ENCODE results near the gene ETV2. TPM values are rescaled to one million over a fixed set of nuclear protein-coding genes. Genes with fewer than 3 reads are reported as not detected.

ETV2 gene
- polyA plus RNA-seq, 1 donor (not counting 4 experiments of a cell fraction or from before 2014, with no cell fraction given): 0.43 TPM

DNA sequence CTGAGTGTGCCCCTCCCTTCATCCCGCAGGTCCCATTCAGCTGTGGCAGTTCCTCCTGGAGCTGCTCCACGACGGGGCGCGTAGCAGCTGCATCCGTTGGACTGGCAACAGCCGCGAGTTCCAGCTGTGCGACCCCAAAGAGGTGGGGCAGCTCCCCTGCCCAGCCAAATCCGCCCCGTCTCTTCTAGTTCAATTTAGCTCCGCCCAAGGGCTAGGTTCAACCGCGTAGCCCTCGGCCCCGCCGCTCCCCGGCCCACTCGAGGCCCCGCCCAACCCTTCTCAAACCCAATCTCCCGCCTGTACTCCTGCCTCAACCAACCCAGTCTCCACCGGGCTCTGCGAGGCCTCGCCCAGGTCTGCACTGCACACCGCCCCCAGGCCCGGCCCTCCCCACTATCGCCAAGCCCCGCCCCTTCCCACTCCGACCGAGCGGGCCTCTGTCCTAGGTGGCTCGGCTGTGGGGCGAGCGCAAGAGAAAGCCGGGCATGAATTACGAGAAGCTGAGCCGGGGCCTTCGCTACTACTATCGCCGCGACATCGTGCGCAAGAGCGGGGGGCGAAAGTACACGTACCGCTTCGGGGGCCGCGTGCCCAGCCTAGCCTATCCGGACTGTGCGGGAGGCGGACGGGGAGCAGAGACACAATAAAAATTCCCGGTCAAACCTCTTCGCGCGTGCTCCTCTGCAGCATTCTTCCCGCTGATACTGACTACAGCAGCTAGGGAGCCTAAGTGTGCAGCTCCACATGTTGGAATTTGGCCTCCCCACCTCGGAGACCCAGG, 2.9 kb downstream of the ETV2 start:
- dilution Hi-C loops (cut with MboI; ENCODE audit: extremely low pct_ligation_motif_present, low sequenced_read_pairs): no loop called here
- peaks cover 13% of the 10 kb centered on the region for H3K79me2 ChIP-seq (ENCODE audit: control insufficient read depth, insufficient read depth, low read length)
- FAIRE-seq: no peak

DNA sequence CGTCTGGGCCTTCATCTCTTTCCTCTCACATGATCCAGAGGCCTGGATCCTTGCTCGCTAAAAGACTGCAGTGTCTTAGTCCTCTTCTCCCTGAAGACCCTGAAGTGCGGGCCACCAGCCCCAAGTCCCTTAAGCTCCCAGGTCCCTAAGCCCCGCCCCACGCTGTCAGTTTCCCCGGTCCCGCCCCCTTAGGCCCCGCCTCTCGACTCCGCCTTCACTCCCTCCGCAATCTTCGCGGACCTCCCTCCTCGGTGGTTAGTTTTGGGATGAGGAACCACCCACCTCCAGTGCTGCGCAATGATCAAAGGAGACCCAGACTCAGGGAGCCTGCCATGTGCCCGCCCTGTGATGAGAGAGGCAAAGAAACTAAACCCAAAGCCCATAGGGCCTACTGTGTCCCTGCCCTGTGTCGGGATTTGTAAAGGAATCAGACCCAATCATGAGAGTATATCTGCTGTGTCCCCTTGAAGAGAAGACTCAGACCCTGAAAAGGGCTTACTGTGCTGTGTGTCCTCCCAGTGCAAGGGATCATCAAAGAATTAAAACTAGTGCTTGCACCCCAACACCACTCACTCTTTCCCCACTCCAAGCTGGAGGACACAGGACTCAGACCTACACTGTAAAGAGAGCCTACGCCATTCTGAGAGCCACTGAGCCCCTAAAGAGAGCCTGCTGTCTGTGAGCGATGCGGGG, 3.6 kb downstream of the ETV2 start:
- no peak for FAIRE-seq
- peak overlapping the region; percentile 46 for H3K27ac ChIP-seq (ENCODE audit: control insufficient read depth, insufficient read depth, low read length)
- peak overlapping the region; percentile 60 for H3K9ac ChIP-seq (ENCODE audit: control insufficient read depth, extremely low read depth, insufficient read depth, low read length)

More for the DNA sequence above, 2.9 kb downstream of the ETV2 start:
- no peaks in the 10 kb centered on the region for H4K20me1 ChIP-seq (ENCODE audit: control insufficient read depth, extremely low read depth, insufficient read depth, low read length)
- DNase-seq (ENCODE audit: low read depth, low spot score): no peak
- peak overlapping the region; percentile 76 for H3K9ac ChIP-seq (ENCODE audit: control insufficient read depth, extremely low read depth, insufficient read depth, low read length)
- H3K4me3 ChIP-seq (ENCODE audit: control insufficient read depth in 2 of 3, extremely low read depth in 1 of 3, insufficient read depth in 2 of 3, low read depth in 1 of 3, low read length in 3 of 3): peak overlapping the region; percentile 41 to 80 (median 78)
- no peak for TF ChIP-seq EZH2 (IDR thresholded peaks at IDR 0.05; ENCODE audit: low read length)
- TF ChIP-seq, protein P1, sequence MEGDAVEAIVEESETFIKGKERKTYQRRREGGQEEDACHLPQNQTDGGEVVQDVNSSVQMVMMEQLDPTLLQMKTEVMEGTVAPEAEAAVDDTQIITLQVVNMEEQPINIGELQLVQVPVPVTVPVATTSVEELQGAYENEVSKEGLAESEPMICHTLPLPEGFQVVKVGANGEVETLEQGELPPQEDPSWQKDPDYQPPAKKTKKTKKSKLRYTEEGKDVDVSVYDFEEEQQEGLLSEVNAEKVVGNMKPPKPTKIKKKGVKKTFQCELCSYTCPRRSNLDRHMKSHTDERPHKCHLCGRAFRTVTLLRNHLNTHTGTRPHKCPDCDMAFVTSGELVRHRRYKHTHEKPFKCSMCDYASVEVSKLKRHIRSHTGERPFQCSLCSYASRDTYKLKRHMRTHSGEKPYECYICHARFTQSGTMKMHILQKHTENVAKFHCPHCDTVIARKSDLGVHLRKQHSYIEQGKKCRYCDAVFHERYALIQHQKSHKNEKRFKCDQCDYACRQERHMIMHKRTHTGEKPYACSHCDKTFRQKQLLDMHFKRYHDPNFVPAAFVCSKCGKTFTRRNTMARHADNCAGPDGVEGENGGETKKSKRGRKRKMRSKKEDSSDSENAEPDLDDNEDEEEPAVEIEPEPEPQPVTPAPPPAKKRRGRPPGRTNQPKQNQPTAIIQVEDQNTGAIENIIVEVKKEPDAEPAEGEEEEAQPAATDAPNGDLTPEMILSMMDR (optimal IDR thresholded peaks at IDR 0.05 in 1 of 3, IDR thresholded peaks at IDR 0.05 in 1 of 3, conservative IDR thresholded peaks at IDR 0.05 in 1 of 3; ENCODE audit: extremely low read depth in 1 of 3, insufficient read depth in 2 of 3, low read length in 3 of 3): no peak
- H3K4me2 ChIP-seq (ENCODE audit: control insufficient read depth, extremely low read depth, insufficient read depth, low read depth, low read length): peak overlapping the region; percentile 96
- H3K4me1 ChIP-seq (ENCODE audit: control insufficient read depth, extremely low read depth, insufficient read depth, low read length): peaks cover 19% of the 10 kb centered on the region
- peak overlapping the region; percentile 90 for H2AFZ ChIP-seq (ENCODE audit: control insufficient read depth, low read length)
- peak overlapping the region; percentile 71 for H3K27ac ChIP-seq (ENCODE audit: control insufficient read depth, insufficient read depth, low read length)
- H3K9me1 ChIP-seq (ENCODE audit: control insufficient read depth, extremely low read depth, insufficient read depth, low read length): no peaks in the 10 kb centered on the region
- H3K36me3 ChIP-seq (ENCODE audit: control insufficient read depth in 2 of 2, extremely low read depth in 1 of 2, insufficient read depth in 2 of 2, low read length in 2 of 2): no peaks in the 10 kb centered on the region
- H3K27me3 ChIP-seq (ENCODE audit: control insufficient read depth, extremely low read depth, insufficient read depth, low read length): no peaks in the 10 kb centered on the region
- no peaks in the 10 kb centered on the region for H3K9me3 ChIP-seq (ENCODE audit: control insufficient read depth, low read depth, low read length)

More for the DNA sequence above, 3.6 kb downstream of the ETV2 start:
- TF ChIP-seq, protein P1 (optimal IDR thresholded peaks at IDR 0.05 in 1 of 3, IDR thresholded peaks at IDR 0.05 in 1 of 3, conservative IDR thresholded peaks at IDR 0.05 in 1 of 3; ENCODE audit: extremely low read depth in 1 of 3, insufficient read depth in 2 of 3, low read length in 3 of 3): no peak
- no peak for TF ChIP-seq EZH2 (IDR thresholded peaks at IDR 0.05; ENCODE audit: low read length)
- Histone ChIP-seq H2AFZ (ENCODE audit: control insufficient read depth, low read length) (peak overlapping the region; percentile 84), H4K20me1 (ENCODE audit: control insufficient read depth, extremely low read depth, insufficient read depth, low read length) (no peaks in the 10 kb centered on the region), H3K79me2 (ENCODE audit: control insufficient read depth, insufficient read depth, low read length) (peaks cover 19% of the 10 kb centered on the region), H3K4me3 (ENCODE audit: control insufficient read depth in 2 of 3, extremely low read depth in 1 of 3, insufficient read depth in 2 of 3, low read depth in 1 of 3, low read length in 3 of 3) (peak overlapping the region; percentile 41 to 78 (median 73)), H3K9me3 (ENCODE audit: control insufficient read depth, low read depth, low read length) (no peaks in the 10 kb centered on the region), H3K9me1 (ENCODE audit: control insufficient read depth, extremely low read depth, insufficient read depth, low read length) (no peaks in the 10 kb centered on the region), H3K27me3 (ENCODE audit: control insufficient read depth, extremely low read depth, insufficient read depth, low read length) (no peaks in the 10 kb centered on the region), H3K4me2 (ENCODE audit: control insufficient read depth, extremely low read depth, insufficient read depth, low read depth, low read length) (peak overlapping the region; percentile 96), H3K4me1 (ENCODE audit: control insufficient read depth, extremely low read depth, insufficient read depth, low read length) (peaks cover 19% of the 10 kb centered on the region), H3K36me3 (ENCODE audit: control insufficient read depth in 2 of 2, extremely low read depth in 1 of 2, insufficient read depth in 2 of 2, low read length in 2 of 2) (no peaks in the 10 kb centered on the region)
- no peak for DNase-seq (ENCODE audit: low read depth, low spot score)
- dilution Hi-C loops (cut with MboI; ENCODE audit: extremely low pct_ligation_motif_present, low sequenced_read_pairs): no loop called here
